HUES48 (cell line): ENCODE data around the gene LTN1.

Experiments used
- H3K27ac ChIP-seq: one replicate; pipeline ENCODE4 v1.7.0; 2013; ENCODE audit warnings: low read depth, low read length, inconsistent platforms
- H3K27me3 ChIP-seq: 2 replicates; pipeline ENCODE4 v1.6.1; 2013; ENCODE audit warnings: mild to moderate bottlenecking, low read length; ENCODE audit not compliant: control insufficient read depth, insufficient read depth
- H3K36me3 ChIP-seq: 2 replicates; pipeline ENCODE4 v1.6.1; 2013; ENCODE audit warnings: low read length; ENCODE audit not compliant: control insufficient read depth, insufficient read depth
- H3K4me1 ChIP-seq: 2 replicates; pipeline ENCODE4 v1.6.1; 2013; ENCODE audit warnings: mild to moderate bottlenecking, low read length; ENCODE audit not compliant: control insufficient read depth, insufficient read depth
- H3K4me3 ChIP-seq: 2 replicates; pipeline ENCODE4 v1.5.1; 2013; ENCODE audit warnings: mild to moderate bottlenecking, low read depth, low read length
- H3K9ac ChIP-seq: 2 replicates; pipeline ENCODE4 v1.6.1; 2013; ENCODE audit warnings: mild to moderate bottlenecking, low read depth, low read length, moderate library complexity
- H3K9me3 ChIP-seq: 2 replicates; pipeline ENCODE4 v1.6.1; 2013; ENCODE audit warnings: low read length; ENCODE audit not compliant: control insufficient read depth, insufficient read depth

LTN1 gene

DNA sequence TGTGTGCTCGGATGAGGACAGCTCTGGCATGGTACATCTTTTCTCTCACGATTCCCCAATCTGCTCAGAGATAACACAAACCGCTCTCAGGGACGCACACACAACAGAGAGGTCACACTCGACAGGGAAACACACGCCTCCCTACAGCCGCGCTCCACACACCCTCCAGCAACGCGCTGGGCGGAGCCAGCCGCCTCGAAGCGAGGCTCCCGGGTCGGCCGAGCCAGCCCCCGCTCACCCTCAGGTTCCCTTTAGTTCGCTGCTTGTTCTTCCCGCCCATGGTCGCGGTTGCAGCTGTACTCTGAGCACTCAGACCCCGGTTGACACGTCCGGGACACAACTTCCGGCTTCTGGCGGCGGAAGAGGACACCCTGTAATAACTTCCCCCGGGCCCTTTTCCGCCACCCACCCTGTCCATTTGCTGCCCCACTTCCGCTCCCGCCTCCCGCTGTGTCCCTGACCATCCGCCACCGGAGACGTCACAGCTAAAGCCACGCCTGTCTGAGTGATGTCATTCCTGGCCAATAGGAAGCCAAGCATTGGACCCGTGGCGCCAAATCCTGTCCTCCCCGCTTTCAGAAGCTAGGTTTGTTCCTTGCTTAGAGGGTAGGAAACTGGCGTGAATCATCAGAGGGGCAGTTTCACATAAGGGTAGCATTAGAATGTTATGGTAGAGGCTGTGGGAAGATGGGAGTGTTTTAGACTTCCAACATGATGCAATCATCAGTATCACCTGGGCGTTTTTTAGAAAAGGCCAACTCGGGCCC, at the start of gene LTN1:
TSS of gene LTN1 (minus strand) at position 352 of the 767 bp plus-strand sequence. CDS start at position 280, 72 bp downstream.
- Histone ChIP-seq H3K4me3 (peak within 1 kb of the TSS; percentile 98), H3K27me3 (no peaks in the 10 kb centered on the region), H3K9ac (peak within 1 kb of the TSS; percentile 61), H3K4me1 (peaks cover 11% of the 10 kb centered on the region; the same call in 1 of the 2 replicates), H3K27ac (peak within 1 kb of the TSS; percentile 92), H3K9me3 (no peaks in the 10 kb centered on the region), H3K36me3 (no peaks in the 10 kb centered on the region)

GRCh38 chr21:29034678-29035077, 42.0 kb upstream of the LTN1 start:
- Histone ChIP-seq H3K4me1 (no peaks in the 10 kb centered on the region), H3K27me3 (no peaks in the 10 kb centered on the region), H3K9me3 (no peaks in the 10 kb centered on the region), H3K27ac (no peak overlapping the region), H3K4me3 (no peak overlapping the region), H3K9ac (no peak overlapping the region), H3K36me3 (peaks cover 90% of the 10 kb centered on the region)

- H3K4me1 ChIP-seq = no peaks in the 10 kb centered on the region
- H3K9me3 ChIP-seq = no peaks in the 10 kb centered on the region
- no peaks in the 10 kb centered on the region for H3K27me3 ChIP-seq
- no peak overlapping the region for H3K27ac ChIP-seq
- peaks cover 86% of the 10 kb centered on the region for H3K36me3 ChIP-seq
- H3K9ac ChIP-seq = no peak overlapping the region
- no peak overlapping the region for H3K4me3 ChIP-seq
Measured at GRCh38 chr21:29033871-29034270, 41.2 kb upstream of the LTN1 start.

DNA sequence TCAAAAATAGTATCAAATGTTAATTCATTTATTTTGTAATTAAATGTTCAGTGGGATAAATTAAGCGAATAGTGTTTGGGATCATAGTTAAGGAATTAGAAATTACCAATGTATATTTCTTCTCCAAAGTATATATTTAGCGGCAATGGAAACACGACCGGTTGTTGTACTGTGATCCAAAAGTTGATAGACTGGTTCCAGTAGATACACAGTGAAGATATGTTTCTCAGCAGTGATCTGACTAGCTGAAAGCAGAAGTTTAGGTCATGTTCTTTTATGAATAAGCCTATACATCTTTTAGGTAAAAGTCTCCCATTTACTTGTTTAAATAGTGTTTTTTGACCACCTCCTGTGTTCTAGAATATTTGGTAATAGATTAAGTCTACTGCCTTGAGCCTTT, 40.6 kb upstream of the LTN1 start:
- Histone ChIP-seq H3K36me3 (peaks cover 80% of the 10 kb centered on the region), H3K9me3 (no peaks in the 10 kb centered on the region), H3K4me1 (no peaks in the 10 kb centered on the region), H3K27me3 (no peaks in the 10 kb centered on the region), H3K9ac (no peak overlapping the region), H3K27ac (no peak overlapping the region), H3K4me3 (no peak overlapping the region)

DNA sequence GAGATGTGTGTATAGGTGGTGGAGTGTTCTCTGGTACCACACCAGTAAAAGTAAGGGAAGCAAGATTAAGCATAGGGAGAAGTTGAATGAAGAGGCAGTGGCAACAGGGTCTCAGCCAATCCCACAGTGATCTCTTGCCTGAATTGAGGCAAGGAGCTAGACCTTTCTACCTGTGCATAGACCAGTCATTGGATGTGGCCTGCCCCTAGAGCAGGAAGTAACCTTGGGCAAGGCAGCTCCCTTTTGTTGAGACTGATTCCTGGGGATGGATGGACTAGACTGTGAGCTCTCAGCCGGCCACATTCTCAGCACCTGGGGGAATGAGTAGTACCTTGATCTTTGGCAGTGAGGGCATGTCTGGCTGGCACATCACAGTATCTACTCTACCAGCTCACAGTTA, 38.2 kb upstream of the LTN1 start:
- Histone ChIP-seq H3K9ac (no peak overlapping the region), H3K27me3 (no peaks in the 10 kb centered on the region), H3K36me3 (peaks cover 56% of the 10 kb centered on the region), H3K4me1 (no peaks in the 10 kb centered on the region), H3K4me3 (no peak overlapping the region), H3K9me3 (no peaks in the 10 kb centered on the region), H3K27ac (no peak overlapping the region)

DNA sequence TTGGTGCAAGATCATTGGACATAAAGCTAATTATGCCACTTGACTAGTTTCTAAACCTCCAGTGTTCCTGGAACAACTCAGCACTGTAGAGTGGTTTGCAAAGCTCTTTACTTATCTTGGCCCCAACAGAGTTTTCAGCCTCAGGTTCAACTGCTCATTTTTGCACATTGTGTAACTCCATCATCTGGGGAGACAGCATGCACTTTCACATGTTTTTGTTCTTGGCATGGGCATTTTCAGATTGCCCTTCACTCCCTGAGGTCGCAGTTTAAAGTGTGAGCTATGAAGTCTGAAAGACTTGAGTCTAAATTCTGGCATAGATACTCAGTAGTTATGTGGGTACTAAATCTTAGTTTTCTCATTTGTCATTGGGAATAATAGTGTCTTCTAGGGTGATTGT, 36.8 kb upstream of the LTN1 start:
- no peaks in the 10 kb centered on the region for H3K9me3 ChIP-seq
- 0 out of 2 replicates have a peak, but pooled peaks cover 2% of the 10 kb centered on the region for H3K4me1 ChIP-seq
- no peaks in the 10 kb centered on the region for H3K27me3 ChIP-seq
- no peak overlapping the region for H3K27ac ChIP-seq
- no peak overlapping the region for H3K4me3 ChIP-seq
- peaks cover 45% of the 10 kb centered on the region for H3K36me3 ChIP-seq
- no peak overlapping the region for H3K9ac ChIP-seq

GRCh38 chr21:29025328-29025713, 32.6 kb upstream of the LTN1 start:
- Histone ChIP-seq H3K9me3 (no peaks in the 10 kb centered on the region), H3K4me3 (peak overlapping the region; percentile 98), H3K36me3 (peaks cover 9% of the 10 kb centered on the region), H3K9ac (peak overlapping the region; percentile 98), H3K4me1 (0 out of 2 replicates have a peak, but pooled peaks cover 2% of the 10 kb centered on the region), H3K27me3 (no peaks in the 10 kb centered on the region), H3K27ac (peak overlapping the region; percentile 95)

GRCh38 chr21:29024474-29025327, 32.0 kb upstream of the LTN1 start, which contains the start of gene USP16:
Gene USP16 (plus strand): TSS chr21:29024668. CDS start chr21:29027914, 3,246 bp downstream.
- peak within 1 kb of the TSS; percentile 98 for H3K4me3 ChIP-seq
- H3K9me3 ChIP-seq = no peaks in the 10 kb centered on the region
- peaks cover 4% of the 10 kb centered on the region for H3K36me3 ChIP-seq
- peak within 1 kb of the TSS; percentile 95 for H3K27ac ChIP-seq
- H3K9ac ChIP-seq = peak within 1 kb of the TSS; percentile 98
- H3K27me3 ChIP-seq = no peaks in the 10 kb centered on the region
- H3K4me1 ChIP-seq = 0 out of 2 replicates have a peak, but pooled peaks cover 2% of the 10 kb centered on the region

- no peaks in the 10 kb centered on the region for H3K9me3 ChIP-seq
- H3K4me3 ChIP-seq = no peak overlapping the region
- no peaks in the 10 kb centered on the region for H3K36me3 ChIP-seq
- no peaks in the 10 kb centered on the region for H3K27me3 ChIP-seq
- H3K4me1 ChIP-seq = 0 out of 2 replicates have a peak, but pooled peaks cover 2% of the 10 kb centered on the region
- no peak overlapping the region for H3K9ac ChIP-seq
- H3K27ac ChIP-seq = no peak overlapping the region
Measured at GRCh38 chr21:29022166-29022565, 29.5 kb upstream of the LTN1 start.

DNA sequence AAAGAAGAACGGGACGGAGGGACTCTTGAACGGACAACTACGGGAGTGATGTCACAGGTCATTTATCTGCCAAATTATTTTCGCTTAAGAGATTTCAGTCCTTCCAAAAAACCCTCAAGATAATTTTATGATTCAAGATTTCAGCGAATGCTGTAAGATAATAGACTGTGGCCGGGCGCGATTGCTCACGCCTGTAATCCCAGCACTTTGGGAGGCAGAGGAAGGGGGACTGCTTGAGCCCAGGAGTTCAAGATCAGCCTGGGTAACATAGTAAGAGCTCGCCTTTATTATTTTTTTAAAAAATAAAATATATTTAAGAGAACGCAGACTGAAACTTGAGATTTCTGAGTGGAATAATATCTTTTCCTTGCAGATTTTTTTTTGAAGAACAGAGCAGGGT, 25.9 kb upstream of the LTN1 start:
- no peak overlapping the region for H3K27ac ChIP-seq
- no peaks in the 10 kb centered on the region for H3K27me3 ChIP-seq
- H3K9ac ChIP-seq = peak overlapping the region; percentile 87

More for the DNA sequence above, 25.9 kb upstream of the LTN1 start:
- H3K4me3 ChIP-seq = peak overlapping the region; percentile 80
- H3K36me3 ChIP-seq = no peaks in the 10 kb centered on the region
- no peaks in the 10 kb centered on the region for H3K9me3 ChIP-seq
- no peaks in the 10 kb centered on the region for H3K4me1 ChIP-seq
